PC-3 (cell line): ENCODE measurements around the gene SLC8A1. TPM values are rescaled to one million over a fixed set of nuclear protein-coding genes. Genes with fewer than 3 reads are reported as not detected.

Source experiments
- ATAC-seq: fragments of 200-7000 bp; cut with Tn5 transposase; 2 replicates; pipeline ENCODE4 v1.9.1; 2020; ENCODE audit warnings: mild to moderate bottlenecking, moderate library complexity
- BruUV-seq: library from RNA; stranded (reverse); fragments of 400-500 nt; replicated peaks from 2 replicates; lab custom pipeline; 2021; lab: Mats Ljungman, UMichigan
- CTCF ChIA-PET: fragments of 300-600 bp; sonication (Branson Sonifier 250); formaldehyde crosslinking; loops from one replicate; lab custom pipeline; 2022; ENCODE audit warnings: antibody characterized with exemption; lab: Charles Lee
- POLR2A ChIA-PET: fragments of 300-600 bp; sonication (Branson Sonifier 250); formaldehyde crosslinking; loops from one replicate; lab custom pipeline; 2022; ENCODE audit warnings: antibody characterized with exemption; ENCODE audit not compliant: unreplicated experiment; lab: Charles Lee
- DNase-seq: peaks from one replicate; pipeline ENCODE4 v3.0.0-alpha.2; 2015
- H2AFZ ChIP-seq: fragments of 300-600 bp; sonication (generic); 2 replicates; pipeline ENCODE4 v1.6.0; 2016; ENCODE audit warnings: antibody characterized with exemption, low read length
- H3F3A ChIP-seq: fragments of 300-600 bp; sonication (generic); one replicate; pipeline ENCODE4 v1.6.0; 2017; ENCODE audit warnings: antibody characterized with exemption, low read length, control low read depth, mild to moderate bottlenecking; ENCODE audit not compliant: unreplicated experiment
- H3K27ac ChIP-seq: fragments of 300-600 bp; sonication (generic); 2 replicates; pipeline ENCODE4 v1.5.1; 2016; ENCODE audit warnings: mild to moderate bottlenecking, low read length
- H3K27me3 ChIP-seq: fragments of 300-600 bp; sonication (generic); 2 replicates; pipeline ENCODE4 v1.6.1; 2016; ENCODE audit warnings: low read length, mixed read lengths
- H3K36me3 ChIP-seq: fragments of 300-600 bp; sonication (generic); 2 replicates; pipeline ENCODE4 v1.6.1; 2016; ENCODE audit warnings: low read depth, mixed run types, low read length, mixed read lengths
- H3K4me1 ChIP-seq: fragments of 300-600 bp; sonication (generic); 2 replicates; pipeline ENCODE4 v1.5.1; 2016; ENCODE audit warnings: low read length; ENCODE audit not compliant: insufficient read depth
- H3K4me2 ChIP-seq: fragments of 300-600 bp; sonication (generic); 2 replicates; pipeline ENCODE4 v1.6.0; 2016; ENCODE audit warnings: low read length
- H3K4me3 ChIP-seq: fragments of 300-600 bp; sonication (generic); 2 replicates; pipeline ENCODE4 v1.5.1; 2016; ENCODE audit warnings: mild to moderate bottlenecking, low read length, mixed read lengths
- H3K79me2 ChIP-seq: fragments of 300-600 bp; sonication (generic); 2 replicates; pipeline ENCODE4 v1.6.1; 2017; ENCODE audit warnings: low read length, mixed read lengths
- H3K9ac ChIP-seq: fragments of 300-600 bp; sonication (generic); 2 replicates; pipeline ENCODE4 v1.6.0; 2016; ENCODE audit warnings: mild to moderate bottlenecking, low read length
- H3K9me2 ChIP-seq: fragments of 300-600 bp; sonication (generic); replicated peaks from 2 replicates; pipeline ENCODE4 v1.6.1; 2016; ENCODE audit warnings: mixed run types, low read length, mixed read lengths
- H3K9me3 ChIP-seq: fragments of 300-600 bp; sonication (generic); 2 replicates; pipeline ENCODE4 v1.6.1; 2016; ENCODE audit warnings: low read length, mixed read lengths
- H4K20me1 ChIP-seq: fragments of 300-600 bp; sonication (generic); 2 replicates; pipeline ENCODE4 v1.6.1; 2016; ENCODE audit warnings: low read length, mixed read lengths
- CTCF ChIP-seq: fragments of 300-600 bp; sonication (generic); conservative IDR thresholded peaks from 2 replicates; pipeline ENCODE4 v1.5.1; 2017; ENCODE audit warnings: antibody characterized with exemption, low read depth, mild to moderate bottlenecking, low read length
- EZH2 ChIP-seq: fragments of 300-600 bp; sonication (generic); IDR thresholded peaks from one replicate; pipeline ENCODE4 v1.6.1; 2017; ENCODE audit warnings: antibody characterized with exemption, mild to moderate bottlenecking, low read length; ENCODE audit not compliant: unreplicated experiment
- EZH2phosphoT487 ChIP-seq: fragments of 300-600 bp; sonication (generic); IDR thresholded peaks from 2 replicates; pipeline ENCODE4 v1.6.1; 2018; ENCODE audit warnings: mild to moderate bottlenecking, antibody characterized with exemption, low read length, borderline replicate concordance
- intact Hi-C: fragments of 100-400 bp; cut with micrococcal nuclease; formaldehyde crosslinking; loops from 2 replicates; pipeline ENCODE4 v1.9.0; 2023
- total RNA-seq: library from RNA; depleted of rRNA; stranded (reverse); fragments of >200 nt; gene quantifications from 2 replicates; pipeline ENCODE4 v1.2.3, GENCODE V29; 2014

SLC8A1 gene
- total RNA-seq, 1 experiment from 2014 or later = 1.3 TPM

DNA sequence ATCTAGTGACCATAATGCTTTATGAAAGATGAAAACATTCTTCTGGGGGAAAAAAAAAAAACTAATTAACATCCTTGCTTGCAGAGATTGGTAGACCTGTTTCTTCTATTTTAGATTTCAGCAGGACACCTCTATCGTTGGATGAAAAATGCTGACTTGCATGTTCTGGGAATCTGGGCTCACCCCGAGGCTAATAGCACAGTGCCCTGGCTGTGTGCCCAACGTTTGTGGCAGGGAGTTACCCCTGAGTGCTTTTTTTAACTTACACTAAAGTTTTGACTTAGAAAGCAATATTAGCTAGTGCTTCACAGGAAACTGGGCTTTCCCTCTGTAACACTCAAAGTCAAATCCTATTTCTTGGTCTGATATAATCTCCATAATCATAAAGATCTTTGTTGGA lies 233.2 kb downstream of the SLC8A1 start:
- H3K9me2 ChIP-seq = no peaks in the 10 kb centered on the region
- DNase-seq = no peak
- H3K9me3 ChIP-seq = no peaks in the 10 kb centered on the region
- no peak overlapping the region for H3K27ac ChIP-seq
- CTCF ChIA-PET = no interaction called here
- no peaks in the 10 kb centered on the region for H3K36me3 ChIP-seq
- TF ChIP-seq CTCF (no peak), EZH2phosphoT487 (no peak), EZH2 (no peak)
- intact Hi-C loops = loop anchor here (10.0 kb wide), 1 partner anchor 304 kb away; no protein-coding TSS in a partner anchor
- no peak overlapping the region for H2AFZ ChIP-seq
- POLR2A ChIA-PET = no interaction called here
- H3K4me1 ChIP-seq = no peaks in the 10 kb centered on the region
- H3K9ac ChIP-seq = no peak overlapping the region
- no peak for ATAC-seq
- H3F3A ChIP-seq = no peaks in the 10 kb centered on the region
- H3K27me3 ChIP-seq = no peaks in the 10 kb centered on the region
- no peak overlapping the region for H3K4me3 ChIP-seq
- H3K4me2 ChIP-seq = no peak overlapping the region
- H4K20me1 ChIP-seq = no peaks in the 10 kb centered on the region
- H3K79me2 ChIP-seq = no peaks in the 10 kb centered on the region
- BruUV-seq = no TSS peak

GRCh38 chr2:40213619-40214018 lies 238.3 kb downstream of the SLC8A1 start:
- Histone ChIP-seq H2AFZ (no peak overlapping the region), H3K4me2 (no peak overlapping the region), H3K9me3 (no peaks in the 10 kb centered on the region), H3K9ac (no peak overlapping the region), H3K27me3 (no peaks in the 10 kb centered on the region), H3F3A (no peaks in the 10 kb centered on the region), H3K4me3 (no peak overlapping the region), H3K4me1 (no peaks in the 10 kb centered on the region), H4K20me1 (no peaks in the 10 kb centered on the region), H3K9me2 (no peaks in the 10 kb centered on the region), H3K27ac (no peak overlapping the region), H3K79me2 (no peaks in the 10 kb centered on the region), H3K36me3 (no peaks in the 10 kb centered on the region)
- no TSS peak for BruUV-seq
- DNase-seq = no peak
- TF ChIP-seq CTCF (no peak), EZH2phosphoT487 (no peak), EZH2 (no peak)
- CTCF ChIA-PET = interaction anchor here (0.8 to 1.3 kb wide), 2 partner anchors 237 to 300 kb away, joined by 4 to 8 read pairs; no protein-coding TSS in a partner anchor
- POLR2A ChIA-PET = no interaction called here
- intact Hi-C loops = loop anchor here (10.0 kb wide), 1 partner anchor 299 kb away; no protein-coding TSS in a partner anchor
- no peak for ATAC-seq

DNA sequence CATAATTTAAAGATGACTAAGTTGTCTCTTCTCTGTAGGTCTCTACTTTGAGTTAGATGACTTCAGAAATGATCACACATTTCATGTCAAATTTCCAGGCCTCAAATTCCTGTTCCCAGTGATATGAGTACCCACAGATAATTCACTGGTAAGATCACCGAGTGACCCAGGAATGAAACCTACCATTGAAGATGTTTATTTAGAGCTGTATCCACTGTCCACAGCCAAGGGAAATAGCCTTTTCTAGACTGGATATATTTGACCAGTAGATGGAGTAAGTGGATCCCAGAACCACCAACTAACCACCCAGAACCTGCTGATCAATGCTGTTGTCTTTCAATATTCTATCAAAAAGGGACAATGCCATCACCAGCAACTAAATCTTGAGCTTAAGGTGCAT lies 238.8 kb downstream of the SLC8A1 start:
- Histone ChIP-seq H3F3A (no peaks in the 10 kb centered on the region), H3K4me1 (no peaks in the 10 kb centered on the region), H3K4me3 (no peak overlapping the region), H3K9me3 (no peaks in the 10 kb centered on the region), H3K27ac (no peak overlapping the region), H3K4me2 (no peak overlapping the region), H3K36me3 (no peaks in the 10 kb centered on the region), H4K20me1 (no peaks in the 10 kb centered on the region), H3K9me2 (no peaks in the 10 kb centered on the region), H3K27me3 (no peaks in the 10 kb centered on the region), H3K9ac (no peak overlapping the region), H3K79me2 (no peaks in the 10 kb centered on the region), H2AFZ (no peak overlapping the region)
- intact Hi-C loops = loop anchor here (10.0 kb wide), 1 partner anchor 298 kb away; no protein-coding TSS in a partner anchor
- DNase-seq (peak; percentile 49), ATAC-seq (peak; percentile 64; the same call in 1 of the 2 replicates)
- no TSS peak for BruUV-seq
- TF ChIP-seq CTCF = peak; percentile 73
- TF ChIP-seq EZH2phosphoT487 = no peak
- TF ChIP-seq EZH2 = no peak
- POLR2A ChIA-PET = no interaction called here
- CTCF ChIA-PET = interaction anchor here (0.6 to 1.3 kb wide), 4 partner anchors 66 to 380 kb away, joined by 3 to 8 read pairs (median 4); no protein-coding TSS in a partner anchor
